ENCODE data around the gene TMC8.

The TMC8 gene

DNA sequence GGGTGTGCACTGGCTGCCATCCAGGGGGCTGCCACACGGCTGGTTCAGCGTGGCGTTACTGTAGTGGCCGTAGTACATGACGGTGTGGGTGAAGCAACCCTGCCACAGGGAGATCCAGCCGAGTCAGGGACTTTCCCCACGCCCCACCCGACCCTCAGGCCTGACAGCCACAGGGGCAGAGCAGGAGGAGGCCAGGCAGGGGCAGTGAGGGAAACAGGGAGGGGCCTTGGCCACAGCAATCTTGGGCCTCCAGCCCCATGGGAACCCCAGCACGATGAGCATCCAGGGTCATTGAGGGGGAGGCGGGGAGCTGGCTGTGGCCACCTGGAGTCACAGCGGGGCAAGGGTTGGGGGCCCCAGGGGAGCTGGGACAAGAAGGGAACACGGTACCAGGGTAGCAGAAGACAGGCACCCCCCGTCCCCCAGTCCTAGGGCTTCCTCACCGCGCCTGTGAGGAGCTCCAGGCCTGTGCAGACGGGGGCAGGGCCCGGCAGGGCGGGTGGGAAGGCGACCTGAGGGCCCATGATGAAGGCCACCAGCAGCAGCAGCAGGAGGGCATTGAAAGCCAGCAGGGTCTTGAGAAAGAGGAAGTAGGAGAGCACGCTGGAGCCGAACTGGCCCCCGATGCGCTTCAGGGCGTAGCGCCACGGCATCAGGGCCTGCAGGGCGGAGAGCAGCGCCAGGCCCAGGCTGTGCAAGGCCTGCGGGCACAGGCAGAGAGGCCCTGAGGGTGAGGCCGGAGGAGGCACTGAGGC lies 6.3 kb upstream of the TMC8 start:
- no peak for DNase-seq

DNA sequence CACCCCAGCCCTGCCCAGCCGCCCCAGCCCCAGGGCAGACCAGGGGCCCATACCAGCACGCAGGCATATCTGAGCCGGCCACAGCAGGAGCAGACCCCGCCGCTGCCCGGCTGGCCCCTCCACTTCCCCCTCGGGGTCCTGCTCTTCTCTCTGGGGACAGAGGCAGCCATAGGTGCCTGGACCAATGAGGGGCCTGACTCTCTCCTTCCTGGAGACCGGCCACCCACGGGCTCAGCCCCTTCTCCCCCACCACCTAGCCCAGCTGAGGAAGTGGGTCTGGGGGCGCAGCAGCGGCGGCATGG lies 5.8 kb upstream of the TMC8 start:
- no peak for DNase-seq

DNA sequence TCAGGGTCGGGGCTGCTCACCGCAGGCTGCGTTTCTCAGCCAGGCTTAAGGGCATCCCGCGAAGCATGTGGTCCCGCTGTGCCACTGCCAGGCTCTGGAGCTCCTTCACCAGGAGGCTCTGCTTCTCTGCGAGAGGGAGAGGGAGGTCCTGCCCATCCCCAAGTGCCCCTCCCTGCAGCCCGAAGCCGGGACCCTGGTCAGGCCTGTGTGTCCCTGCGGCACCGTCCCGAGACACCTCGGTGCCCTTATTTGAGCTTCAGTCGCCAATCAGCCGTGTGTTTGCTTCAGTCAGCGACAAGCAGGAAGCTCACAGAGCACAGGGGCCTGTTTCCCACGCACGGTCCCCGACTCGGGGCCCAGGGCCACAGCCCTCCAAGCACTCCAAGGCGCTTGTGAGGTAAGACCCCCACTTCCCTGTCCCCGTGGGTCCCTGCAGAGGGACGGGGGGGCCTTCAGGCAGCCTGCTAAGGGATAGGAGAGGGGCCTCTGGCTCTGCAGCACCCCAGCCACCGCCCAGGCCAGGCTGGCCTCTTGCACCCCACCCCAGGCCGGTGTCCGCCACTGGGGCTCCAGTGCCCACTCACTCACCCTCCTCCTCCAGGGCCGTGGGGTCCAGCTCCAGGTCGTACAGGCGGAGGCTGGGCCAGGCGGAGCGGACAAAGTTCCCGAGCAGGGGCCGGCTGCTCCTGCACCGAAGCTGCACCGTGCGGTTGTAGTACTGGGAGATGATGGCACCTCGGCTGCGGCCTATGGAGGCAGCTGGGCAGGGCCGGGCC lies 5.2 kb upstream of the TMC8 start:
- no peak for DNase-seq

GRCh38 chr17:78125976-78126894 lies 4.3 kb upstream of the TMC8 start:
- no peak for DNase-seq

DNA sequence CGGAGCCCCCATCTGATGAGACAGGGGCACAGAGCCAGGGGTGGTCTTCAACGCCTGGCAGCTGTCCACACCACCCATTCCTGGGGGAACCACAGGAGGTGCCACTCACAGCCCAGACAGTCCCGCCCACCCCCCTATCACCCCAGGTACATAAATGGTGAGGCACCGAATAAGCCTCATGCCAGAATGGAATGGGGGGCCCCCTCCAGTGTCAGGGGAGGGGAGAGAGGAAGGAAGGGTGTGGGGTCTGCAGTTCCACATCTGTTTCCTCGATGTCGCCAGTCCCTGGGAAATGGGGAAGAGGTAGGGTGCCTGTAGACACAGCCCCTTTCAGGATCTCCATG lies 3.7 kb upstream of the TMC8 start:
- DNase-seq: no peak

DNA sequence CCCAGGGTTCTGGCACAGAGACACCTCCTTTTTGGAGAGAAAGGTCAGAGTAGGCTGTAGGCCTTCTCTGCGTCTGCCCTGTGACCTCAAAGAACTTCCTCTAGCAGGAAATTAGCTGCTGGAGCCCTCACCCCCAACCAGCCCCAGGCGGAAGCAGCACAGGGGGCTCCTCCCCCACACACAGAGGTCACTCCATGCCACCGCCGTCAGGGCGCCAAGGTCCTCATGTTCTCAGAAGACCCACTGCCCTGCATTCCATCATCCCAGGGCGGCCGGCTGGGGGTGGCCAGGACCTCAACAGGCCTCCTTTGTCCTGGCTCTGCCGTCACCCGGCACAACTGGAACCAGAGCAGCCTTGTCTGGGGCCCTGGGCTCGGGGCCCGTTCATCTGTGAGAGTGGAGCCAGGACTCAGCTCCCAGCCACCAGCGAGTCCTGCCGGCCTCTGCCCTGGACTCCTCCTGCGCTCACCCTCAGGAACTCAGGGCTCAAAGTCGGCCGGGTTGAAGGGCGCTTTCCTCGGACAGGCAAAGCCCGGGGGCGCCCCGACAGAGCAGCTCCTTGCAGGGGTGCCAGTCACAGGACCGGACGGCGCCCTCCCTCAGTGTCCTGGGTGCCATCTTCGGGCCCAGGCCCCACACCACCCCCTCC lies 3.2 kb upstream of the TMC8 start:
- no peak for DNase-seq

DNA sequence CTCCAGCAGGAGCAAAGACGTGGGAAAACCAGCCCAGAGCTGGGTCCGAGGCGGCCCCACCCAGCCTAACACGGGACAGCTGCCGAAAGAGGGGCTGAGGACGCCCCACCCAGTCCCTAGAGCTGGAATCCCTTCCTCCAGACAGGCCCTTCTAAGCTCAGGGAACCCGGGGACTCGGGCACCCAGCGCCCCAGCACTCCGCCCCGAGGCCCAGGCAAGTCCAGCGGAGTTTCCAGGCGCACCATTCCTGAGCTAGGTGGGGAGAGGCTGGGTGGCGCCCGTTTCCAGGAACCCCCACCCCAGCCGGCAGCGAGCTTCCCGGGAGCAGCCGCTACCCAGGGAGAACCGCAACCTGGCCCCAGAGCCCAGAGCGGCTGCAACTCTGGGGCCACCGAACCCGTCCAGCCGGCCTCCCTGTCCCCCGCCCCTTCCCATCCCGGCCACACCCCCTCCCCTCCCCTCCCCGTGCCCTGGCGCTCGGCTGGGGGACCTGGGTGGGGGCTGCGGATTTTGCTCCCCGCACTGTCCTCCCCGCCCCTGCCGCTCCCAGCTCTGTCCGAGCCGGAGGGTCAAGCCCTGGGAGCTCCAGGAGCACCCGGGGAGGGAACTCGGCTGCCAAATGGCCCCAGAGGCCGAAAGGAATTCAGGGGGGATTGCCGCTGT lies 2.6 kb upstream of the TMC8 start:
- no peak for DNase-seq

- no peak for DNase-seq
Measured at GRCh38 chr17:78128551-78129350, 1.8 kb upstream of the TMC8 start, which contains the start of gene TMC6. TMC6 (minus strand) TSS chr17:78128755; CDS start chr17:78126832, 1,923 bp downstream.

DNA sequence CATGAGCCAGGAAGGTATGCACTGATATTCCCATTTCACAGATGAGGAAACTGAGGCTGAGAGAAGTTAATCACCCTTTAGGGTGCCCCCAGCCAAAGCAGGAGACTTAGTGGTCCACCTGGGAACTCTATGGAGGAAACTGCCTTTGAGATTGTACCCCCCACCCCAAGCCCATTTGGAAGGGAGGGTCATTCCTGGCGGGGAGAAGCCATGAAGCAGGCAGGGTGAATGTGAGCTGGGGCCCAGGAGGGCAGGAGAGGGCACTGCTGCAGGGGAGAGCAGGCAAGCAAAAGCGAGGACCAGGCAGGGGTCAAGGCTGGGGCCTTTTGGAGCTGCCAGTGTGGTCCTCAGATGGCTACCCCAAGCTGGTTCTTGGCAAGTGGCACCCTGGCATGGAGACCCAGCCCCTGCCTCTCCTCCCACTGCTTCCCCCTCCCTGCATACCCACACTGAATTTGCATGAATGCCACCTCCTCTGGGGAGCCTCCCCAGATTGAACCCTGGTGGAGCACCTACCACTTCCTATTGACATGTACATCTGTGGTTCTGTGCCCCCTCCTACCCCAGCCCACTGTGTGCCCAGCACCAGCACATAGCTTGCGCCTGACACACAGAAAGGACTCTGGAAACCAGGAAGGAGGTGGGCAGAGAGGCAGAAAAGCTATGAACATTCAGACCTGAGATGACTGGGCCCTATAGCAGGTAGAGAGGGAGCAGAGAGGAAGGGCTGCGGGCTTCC lies 1.1 kb upstream of the TMC8 start:
- DNase-seq: no peak

DNA sequence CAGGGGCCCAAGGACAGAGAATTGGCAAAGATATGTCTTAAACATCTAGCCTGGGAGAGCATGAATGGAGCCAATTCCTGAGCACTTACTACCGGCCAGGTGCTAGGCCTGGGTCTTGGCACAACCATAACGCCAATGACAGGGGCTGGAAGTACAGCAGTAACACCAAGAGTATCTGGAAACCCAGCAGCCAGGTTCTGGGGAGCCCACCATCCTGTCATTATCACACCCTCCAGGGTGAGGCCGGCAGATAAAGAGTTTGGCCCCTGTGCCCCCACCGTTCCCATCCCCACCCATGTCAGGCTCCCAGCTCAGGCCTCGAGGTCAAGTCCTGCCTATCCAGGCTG lies 508 bp upstream of the TMC8 start:
- DNase-seq: no peak

GRCh38 chr17:78131172-78132083 lies 857 bp downstream of the TMC8 start:
- no peak for DNase-seq

- no peak for DNase-seq
Measured at GRCh38 chr17:78132084-78132676, 1.6 kb downstream of the TMC8 start.

DNA sequence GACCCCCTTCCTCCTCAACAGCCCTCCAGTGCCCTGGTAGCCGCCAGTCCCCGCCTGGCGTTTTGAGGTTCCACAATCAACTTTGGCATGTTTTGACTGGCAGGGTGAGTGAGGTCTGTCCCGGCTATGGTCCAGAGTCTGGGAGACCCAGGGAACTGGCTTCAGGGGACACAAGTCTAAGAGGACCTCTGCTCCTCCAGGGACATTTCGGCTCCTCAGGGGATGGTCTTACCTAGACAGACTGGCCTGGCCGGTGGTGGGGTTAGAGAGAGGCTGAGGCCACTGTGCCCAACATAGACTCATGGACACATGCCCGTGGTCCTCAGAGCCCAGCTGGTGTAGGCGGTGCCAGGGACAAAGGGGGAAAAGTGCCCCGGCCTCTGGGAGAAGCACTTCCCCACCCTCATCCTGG lies 2.2 kb downstream of the TMC8 start:
- no peak for DNase-seq

- DNase-seq: no peak
Measured at GRCh38 chr17:78133179-78133951, 2.8 kb downstream of the TMC8 start.

- peak; percentile 34 for DNase-seq
Measured at GRCh38 chr17:78133971-78134898, 3.7 kb downstream of the TMC8 start.

GRCh38 chr17:78134899-78135385 lies 4.4 kb downstream of the TMC8 start:
- DNase-seq: no peak

- DNase-seq: no peak
Measured at GRCh38 chr17:78135858-78136500, 5.4 kb downstream of the TMC8 start.

Measured in NCI-H2029 (cell line).